VCaP (cell line): Measurements from ENCODE around the gene SHPK.
"Not testable (repeated sequence)": the region's sequence is repeated elsewhere in the genome, so short reads cannot be mapped to it uniquely, and the experiment has no call there.

Source experiments
- H3K27ac ChIP-seq: fragments of 450-650 bp; 2 replicates; pipeline ENCODE4 v1.5.1; 2017
- CTCF ChIP-seq: fragments of 450-650 bp; conservative IDR thresholded peaks from 2 replicates; pipeline ENCODE4 v1.5.1; 2017; ENCODE audit warnings: mild to moderate bottlenecking, moderate library complexity

Gene SHPK

DNA sequence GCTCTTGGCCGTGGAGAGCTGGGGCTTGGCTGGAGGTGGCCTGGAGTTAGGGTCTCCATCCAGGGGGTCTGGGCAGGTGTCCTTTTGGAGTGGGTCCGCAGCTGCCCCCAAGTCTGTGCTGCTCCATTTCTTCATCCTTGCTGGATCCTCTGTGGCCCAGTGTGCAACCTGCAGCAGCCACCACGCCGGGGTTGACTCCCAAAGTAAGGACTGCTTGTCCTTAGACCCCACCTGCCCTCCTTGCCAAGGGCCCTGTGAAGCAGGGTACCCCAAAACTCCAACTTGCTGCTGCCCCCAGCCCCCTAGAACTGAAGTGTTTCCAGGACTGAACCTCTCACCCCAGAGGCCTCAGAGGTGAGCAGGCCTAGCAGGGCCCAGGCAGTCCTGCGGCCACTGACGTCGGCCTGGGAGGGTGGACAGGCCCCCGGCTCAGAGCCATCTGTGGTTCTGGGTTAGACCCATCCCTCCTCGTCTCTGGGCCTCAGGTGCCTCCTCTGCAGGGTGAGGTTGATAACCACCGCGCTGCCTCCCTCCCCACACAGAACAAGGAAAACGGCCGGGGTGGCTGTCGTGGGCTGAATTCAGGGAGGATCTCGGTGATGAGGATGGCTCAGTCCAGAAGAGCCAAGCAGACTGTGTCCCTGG is 43.7 kb downstream of the SHPK start:
- no peak overlapping the region for H3K27ac ChIP-seq
- no peak for TF ChIP-seq CTCF

DNA sequence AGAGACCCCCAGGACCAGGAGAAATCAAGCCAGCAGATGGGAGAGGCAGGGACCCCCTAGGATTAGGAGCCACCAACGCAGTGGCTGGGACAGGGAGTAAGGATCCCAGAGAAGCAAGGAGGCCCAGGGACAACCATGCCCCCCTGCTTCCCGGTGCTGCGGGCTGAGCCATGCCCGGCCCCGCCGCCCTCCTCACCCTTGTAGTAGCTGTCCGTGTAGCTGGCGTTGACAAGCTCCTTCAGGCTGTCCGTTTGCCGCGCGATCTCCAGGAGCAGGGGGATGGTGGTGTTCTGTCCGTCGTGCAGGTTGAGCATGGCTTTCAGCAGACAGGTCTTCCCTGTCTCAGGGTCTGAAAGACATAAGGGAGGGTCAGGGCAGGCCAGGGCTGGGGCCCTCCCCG is 45.3 kb downstream of the SHPK start:
- no peak overlapping the region for H3K27ac ChIP-seq
- TF ChIP-seq CTCF, result no peak

DNA sequence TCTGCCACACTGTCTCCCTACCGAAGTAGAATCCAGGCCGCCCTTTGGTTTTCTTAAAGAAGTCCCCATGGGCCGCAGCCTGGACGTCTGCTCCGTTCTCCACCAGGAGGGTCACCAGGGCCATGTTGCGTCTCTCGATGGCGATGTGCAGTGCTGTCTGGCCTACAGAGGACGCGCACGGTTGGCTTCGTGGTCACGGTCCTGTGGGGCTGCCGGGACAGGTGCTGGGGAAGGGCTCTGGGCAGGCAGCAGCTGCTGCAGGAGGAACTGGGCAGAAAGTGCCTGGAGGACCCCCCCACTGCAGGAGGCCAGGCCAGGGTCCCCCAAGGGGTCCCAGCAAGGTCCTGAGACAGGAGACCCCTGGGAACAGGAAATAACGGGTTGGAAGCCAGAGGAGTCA is 45.8 kb downstream of the SHPK start:
- no peak for TF ChIP-seq CTCF
- H3K27ac ChIP-seq, result no peak overlapping the region

DNA sequence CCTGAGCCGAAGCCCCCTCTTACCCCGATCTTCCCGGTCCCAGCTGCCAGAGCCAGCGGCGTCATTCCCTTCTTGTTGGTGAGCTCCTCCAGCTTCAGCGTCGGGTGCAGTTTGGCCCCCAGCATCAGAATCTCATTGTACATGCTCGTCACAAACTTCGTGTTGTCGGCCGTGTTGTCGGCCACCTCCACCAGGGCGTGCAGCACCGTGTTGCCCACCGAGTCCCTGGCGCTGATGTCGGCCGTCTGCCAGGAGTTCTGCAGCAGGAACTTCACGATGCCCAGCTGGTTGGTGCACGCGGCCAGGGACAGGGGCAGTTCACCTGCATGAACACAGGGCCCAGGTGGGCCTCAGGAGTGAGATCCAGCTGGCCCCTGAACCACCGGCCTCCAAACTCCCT is 46.3 kb downstream of the SHPK start:
- no peak for TF ChIP-seq CTCF
- H3K27ac ChIP-seq, result no peak overlapping the region

DNA sequence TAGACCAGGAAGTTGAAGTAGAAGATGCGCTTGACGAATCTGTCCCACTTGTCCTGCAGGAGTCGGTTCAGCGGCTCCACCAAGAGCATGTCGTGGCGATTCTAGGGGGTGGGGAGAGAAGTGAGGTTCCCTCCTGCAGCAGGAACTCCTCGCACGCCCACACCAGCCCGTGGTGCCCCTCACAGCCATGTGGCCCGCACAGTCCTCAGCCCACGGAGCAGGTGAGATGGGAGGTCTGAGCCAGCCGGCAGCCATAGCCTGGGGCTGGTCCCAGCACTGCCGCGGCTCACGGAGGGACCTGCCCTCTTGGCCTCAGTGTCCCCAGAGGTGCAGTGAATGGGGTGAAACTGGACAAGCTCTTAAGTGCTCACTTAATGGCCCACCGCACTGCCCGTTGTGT is 50.2 kb downstream of the SHPK start:
- H3K27ac ChIP-seq, result no peak overlapping the region
- TF ChIP-seq CTCF, result no peak

- no peak for TF ChIP-seq CTCF
Observed at GRCh38 chr17:3583456-3583855, 52.6 kb downstream of the SHPK start.

DNA sequence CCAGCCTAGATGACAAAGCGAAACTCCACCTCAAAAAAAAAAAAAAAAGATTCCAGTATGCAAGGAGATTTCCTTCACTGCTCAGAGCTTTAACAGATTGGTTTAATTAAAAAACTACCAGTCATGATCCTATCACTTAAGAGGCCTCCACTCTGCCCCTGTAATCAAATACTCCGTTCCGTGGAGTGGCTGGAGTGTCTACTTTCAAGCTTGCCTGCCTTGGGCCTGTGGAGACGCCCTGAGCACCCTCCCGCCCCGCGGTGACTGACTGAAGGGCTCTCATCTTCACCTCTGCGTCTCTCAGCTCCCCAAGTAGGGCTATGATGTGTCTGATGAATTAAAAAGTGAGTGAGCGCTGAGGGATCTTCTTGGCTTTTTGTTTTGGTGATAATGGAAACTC is 53.1 kb downstream of the SHPK start:
- no peak for TF ChIP-seq CTCF
- H3K27ac ChIP-seq, result no peak overlapping the region

More at GRCh38 chr17:3583456-3583855, 52.6 kb downstream of the SHPK start:
- no peak overlapping the region for H3K27ac ChIP-seq

- H3K27ac ChIP-seq, result not testable (repeated sequence)
Observed at GRCh38 chr17:3578667-3579066, 57.4 kb downstream of the SHPK start.
